A673 (cell line): ENCODE results near the gene SLC25A38. TPM values are rescaled to one million over a fixed set of nuclear protein-coding genes. Genes with fewer than 3 reads are reported as not detected.
A peak's percentile ranks its signal among the peaks of the same experiment; 100 is the strongest.

ENCODE experiments used
- BruUV-seq: library from RNA; stranded (reverse); fragments of 400-500 nt; replicated peaks from 2 replicates; lab custom pipeline; 2021; lab: Mats Ljungman, UMichigan
- CTCF ChIA-PET: fragments of 300-600 bp; sonication (Branson Sonifier 250); formaldehyde crosslinking; loops from one replicate; lab custom pipeline; 2022; ENCODE audit warnings: antibody characterized with exemption; lab: Charles Lee
- POLR2A ChIA-PET: fragments of 300-600 bp; sonication (Branson Sonifier 250); formaldehyde crosslinking; loops from one replicate; lab custom pipeline; 2022; ENCODE audit warnings: antibody characterized with exemption; ENCODE audit not compliant: low non-redundant PET; lab: Charles Lee
- DNase-seq: peaks from one replicate; pipeline ENCODE4 v3.0.0-alpha.2; 2015; ENCODE audit warnings: low spot score
- H3K27ac ChIP-seq: fragments of 200-600 bp; sonication (generic); 2 replicates; pipeline ENCODE4 v1.5.1; 2016; ENCODE audit warnings: mixed run types, low read depth, mild to moderate bottlenecking, mixed read lengths, antibody characterized with exemption, low read length; ENCODE audit not compliant: poor library complexity, severe bottlenecking
- H3K27me3 ChIP-seq: fragments of 200-600 bp; sonication (generic); replicated peaks from 2 replicates; pipeline ENCODE4 v1.6.1; 2017; ENCODE audit warnings: mixed run types, low read depth, mild to moderate bottlenecking, mixed read lengths, antibody characterized with exemption, low read length; ENCODE audit not compliant: insufficient read depth, poor library complexity
- H3K36me3 ChIP-seq: fragments of 200-600 bp; sonication (generic); 2 replicates; pipeline ENCODE4 v1.6.1; 2016; ENCODE audit warnings: mixed run types, mild to moderate bottlenecking, mixed read lengths, antibody characterized with exemption, low read length; ENCODE audit not compliant: insufficient read depth, poor library complexity, severe bottlenecking
- H3K4me1 ChIP-seq: fragments of 200-600 bp; sonication (generic); 2 replicates; pipeline ENCODE4 v1.6.1; 2017; ENCODE audit warnings: mixed run types, mild to moderate bottlenecking, mixed read lengths, antibody characterized with exemption, low read length; ENCODE audit not compliant: insufficient read depth, poor library complexity, severe bottlenecking
- H3K4me3 ChIP-seq: fragments of 200-600 bp; sonication (generic); 2 replicates; pipeline ENCODE4 v1.5.1; 2016; ENCODE audit warnings: low read depth, mixed run types, mild to moderate bottlenecking, mixed read lengths, low read length; ENCODE audit not compliant: poor library complexity, severe bottlenecking
- H3K9me3 ChIP-seq: fragments of 200-600 bp; sonication (generic); 2 replicates; pipeline ENCODE4 v1.6.1; 2016; ENCODE audit warnings: mixed run types, low read depth, mild to moderate bottlenecking, mixed read lengths, antibody characterized with exemption, low read length; ENCODE audit not compliant: poor library complexity, severe bottlenecking
- EZH2 ChIP-seq: fragments of 200-600 bp; sonication (generic); IDR thresholded peaks from 2 replicates; pipeline ENCODE4 v1.6.1; 2017; ENCODE audit warnings: borderline replicate concordance, low read depth, mild to moderate bottlenecking, mixed read lengths, antibody characterized with exemption, low read length; ENCODE audit not compliant: poor library complexity, severe bottlenecking
- intact Hi-C: fragments of 100-400 bp; cut with micrococcal nuclease; formaldehyde crosslinking; loops from one replicate; pipeline ENCODE4 v1.10.0; 2022; ENCODE audit not compliant: unreplicated experiment
- total RNA-seq: library from RNA; stranded (reverse); gene quantifications from 2 replicates; pipeline ENCODE4 v1.2.3, GENCODE V29; 2021
- TF ChIP-seq, protein P1 (sequence below): fragments of 300-800, 200-600 bp; sonication (generic); conservative IDR thresholded peaks from 2 replicates; pipeline ENCODE4 v1.5.1; 2017; ENCODE audit warnings: low read depth, mild to moderate bottlenecking, antibody characterized with exemption, low read length, moderate library complexity, mixed read lengths

Gene SLC25A38
- total RNA-seq, 1 experiment from 2014 or later: 13.7 TPM

DNA sequence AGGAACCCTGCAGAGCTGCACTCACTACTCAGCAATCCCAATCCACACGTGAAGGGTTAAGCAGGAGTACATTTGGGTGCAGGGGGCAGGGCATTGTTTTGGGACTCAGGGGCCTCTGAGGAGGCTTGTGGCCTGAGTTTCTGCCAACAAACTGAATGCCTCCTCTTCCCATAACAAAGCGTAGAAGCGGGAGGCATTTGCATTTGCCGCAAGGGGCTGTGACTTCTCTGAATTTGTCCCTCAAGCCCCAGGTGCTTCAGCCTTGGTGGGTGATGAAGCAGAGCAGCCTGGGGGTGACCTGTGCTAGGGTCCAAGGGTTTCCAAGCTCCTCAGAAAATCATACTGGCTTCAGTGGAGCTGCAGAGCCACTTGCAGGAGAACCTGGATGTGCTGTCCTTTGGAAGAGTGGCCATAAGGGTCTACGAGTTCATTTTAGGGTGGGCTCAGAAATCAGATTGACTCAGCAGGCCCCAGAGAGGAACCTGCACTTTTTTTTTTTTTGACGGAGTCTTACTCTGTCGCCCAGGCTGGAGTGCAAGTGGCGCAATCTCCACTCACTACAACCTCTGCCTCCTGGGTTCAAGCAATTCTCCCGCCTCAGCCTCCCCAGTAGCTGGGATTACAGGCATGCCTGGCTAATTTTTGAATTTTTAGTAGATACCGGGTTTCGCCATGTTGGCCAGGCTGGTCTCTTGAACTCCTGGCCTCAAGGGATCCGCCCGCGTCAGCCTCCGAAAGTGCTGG is 21.9 kb downstream of the SLC25A38 start:
- peaks cover 28% of the 10 kb centered on the region for H3K36me3 ChIP-seq
- no peaks in the 10 kb centered on the region for H3K4me1 ChIP-seq
- intact Hi-C loops: no loop called here
- H3K27me3 ChIP-seq: no peaks in the 10 kb centered on the region
- no peak for TF ChIP-seq EZH2
- TF ChIP-seq, protein P1, sequence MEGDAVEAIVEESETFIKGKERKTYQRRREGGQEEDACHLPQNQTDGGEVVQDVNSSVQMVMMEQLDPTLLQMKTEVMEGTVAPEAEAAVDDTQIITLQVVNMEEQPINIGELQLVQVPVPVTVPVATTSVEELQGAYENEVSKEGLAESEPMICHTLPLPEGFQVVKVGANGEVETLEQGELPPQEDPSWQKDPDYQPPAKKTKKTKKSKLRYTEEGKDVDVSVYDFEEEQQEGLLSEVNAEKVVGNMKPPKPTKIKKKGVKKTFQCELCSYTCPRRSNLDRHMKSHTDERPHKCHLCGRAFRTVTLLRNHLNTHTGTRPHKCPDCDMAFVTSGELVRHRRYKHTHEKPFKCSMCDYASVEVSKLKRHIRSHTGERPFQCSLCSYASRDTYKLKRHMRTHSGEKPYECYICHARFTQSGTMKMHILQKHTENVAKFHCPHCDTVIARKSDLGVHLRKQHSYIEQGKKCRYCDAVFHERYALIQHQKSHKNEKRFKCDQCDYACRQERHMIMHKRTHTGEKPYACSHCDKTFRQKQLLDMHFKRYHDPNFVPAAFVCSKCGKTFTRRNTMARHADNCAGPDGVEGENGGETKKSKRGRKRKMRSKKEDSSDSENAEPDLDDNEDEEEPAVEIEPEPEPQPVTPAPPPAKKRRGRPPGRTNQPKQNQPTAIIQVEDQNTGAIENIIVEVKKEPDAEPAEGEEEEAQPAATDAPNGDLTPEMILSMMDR: no peak
- ChIA-PET CTCF (no interaction called here), POLR2A (no interaction called here)
- BruUV-seq: no TSS peak
- no peaks in the 10 kb centered on the region for H3K9me3 ChIP-seq
- DNase-seq: no peak
- no peak overlapping the region for H3K4me3 ChIP-seq
- no peak overlapping the region for H3K27ac ChIP-seq

DNA sequence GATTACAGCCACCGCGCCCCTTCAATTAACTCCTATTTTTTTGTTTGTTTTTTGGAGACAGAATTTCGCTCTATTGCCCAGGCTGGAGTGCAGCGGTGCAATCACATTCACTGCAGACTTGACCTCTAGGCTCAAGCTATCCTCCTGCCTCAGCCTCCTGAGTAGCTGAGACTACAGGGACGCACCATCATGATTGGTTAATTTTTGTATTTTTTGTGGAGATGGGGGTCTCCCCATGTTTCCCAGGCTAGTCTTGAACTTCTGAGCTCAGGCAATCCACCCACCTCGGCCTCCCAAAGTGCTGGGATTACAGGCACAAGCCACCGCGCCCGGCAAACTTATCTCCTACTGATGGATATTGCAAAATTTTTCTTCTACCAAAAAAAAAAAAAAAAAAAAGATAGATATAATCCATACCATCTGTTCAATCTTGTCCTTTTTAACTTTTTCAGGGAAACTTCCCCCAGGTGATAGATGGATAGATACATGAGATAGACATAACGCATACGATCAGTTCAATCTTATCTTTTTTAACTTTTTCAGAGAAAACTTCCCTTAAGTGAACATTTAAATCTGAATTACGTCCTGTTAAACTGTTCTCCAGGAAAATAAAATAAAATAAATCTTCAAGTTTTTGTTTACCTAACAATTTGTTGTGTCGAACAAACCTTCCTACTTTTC is 22.7 kb downstream of the SLC25A38 start:
- H3K4me3 ChIP-seq: peak overlapping the region; percentile 72
- POLR2A ChIA-PET: no interaction called here
- TF ChIP-seq, protein P1: no peak
- no peak for TF ChIP-seq EZH2
- CTCF ChIA-PET: interaction anchor here (0.8 kb wide), 1 partner anchor 42 kb away, joined by 12 read pairs; no protein-coding TSS in a partner anchor
- peaks cover 34% of the 10 kb centered on the region for H3K36me3 ChIP-seq
- H3K27me3 ChIP-seq: no peaks in the 10 kb centered on the region
- H3K27ac ChIP-seq: peak overlapping the region; percentile 88
- BruUV-seq: TSS peak; percentile 91
- no peaks in the 10 kb centered on the region for H3K9me3 ChIP-seq
- no peaks in the 10 kb centered on the region for H3K4me1 ChIP-seq
- intact Hi-C loops: no loop called here
- DNase-seq: no peak

DNA sequence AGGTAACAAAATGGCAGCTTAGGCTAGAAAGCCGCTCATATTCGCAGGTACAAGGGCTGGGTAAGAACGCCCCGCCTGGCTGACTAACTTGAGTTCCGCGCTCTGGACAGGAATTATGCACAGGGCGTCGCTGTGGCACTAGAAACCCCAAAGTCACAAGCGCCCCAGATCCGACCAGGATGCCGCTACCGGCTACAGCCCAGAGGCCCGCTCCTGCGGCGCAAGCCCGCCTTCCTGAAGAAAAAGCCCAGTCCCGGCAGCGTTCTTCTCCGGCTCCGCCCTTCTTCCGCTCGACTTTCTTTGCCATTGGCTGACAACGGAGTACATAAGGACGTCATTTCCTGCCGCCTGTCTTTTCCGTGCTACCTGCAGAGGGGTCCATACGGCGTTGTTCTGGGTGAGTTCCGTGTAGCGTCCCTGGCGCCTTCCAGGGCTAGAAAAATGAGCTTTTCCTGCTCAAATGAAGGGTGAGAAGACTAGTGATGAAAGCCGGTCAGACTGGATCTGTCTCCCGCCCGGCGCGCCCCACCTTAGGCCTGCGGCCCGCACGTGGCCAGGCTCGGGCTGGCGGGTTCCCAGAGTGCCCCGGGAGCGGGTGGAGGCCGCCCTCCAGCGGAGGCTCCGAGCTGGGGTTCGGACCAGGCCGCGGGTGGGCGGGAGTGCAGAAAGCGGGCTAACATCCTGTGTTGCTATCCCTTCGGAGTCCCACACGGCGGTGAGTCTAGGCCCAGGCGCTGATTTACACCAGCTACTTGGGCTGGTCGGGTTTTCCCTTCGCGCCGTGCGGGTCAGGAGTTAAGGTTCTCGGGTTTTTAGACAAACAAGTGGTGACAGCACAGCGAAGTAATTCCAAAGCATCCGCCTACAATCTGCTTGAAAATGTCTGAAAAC is 23.4 kb downstream of the SLC25A38 start, which contains the start of gene RPSA:
TSS of gene RPSA (plus strand) at position 353 of the 891 bp plus-strand sequence. CDS start 934 bp downstream, outside the sequence.
- Histone ChIP-seq H3K9me3 (no peaks in the 10 kb centered on the region), H3K4me3 (peak within 1 kb of the TSS; percentile 72), H3K27ac (peak within 1 kb of the TSS; percentile 88), H3K4me1 (no peaks in the 10 kb centered on the region), H3K27me3 (no peaks in the 10 kb centered on the region), H3K36me3 (peaks cover 41% of the 10 kb centered on the region)
- TF ChIP-seq EZH2: no peak
- TF ChIP-seq, protein P1: peak; percentile 15; the same call in 1 of the 2 replicates
- CTCF ChIA-PET: interaction anchor here (0.8 kb wide), 1 partner anchor 41 kb away, joined by 12 read pairs; no protein-coding TSS in a partner anchor
- DNase-seq: peak; percentile 94
- TSS peak; percentile 68 for BruUV-seq
- POLR2A ChIA-PET: interaction anchor here (0.6 kb wide), 1 partner anchor 1525 kb away, joined by 4 read pairs; no protein-coding TSS in a partner anchor
- intact Hi-C loops: no loop called here
